Retina (tissue), 1 donor: ENCODE measurements around the gene CLEC1A.

Source experiments
- DNase-seq: peaks from one replicate; pipeline ENCODE4 v3.0.0-alpha.2; 2016

CLEC1A gene

GRCh38 chr12:10097521-10097920, 1.3 kb downstream of the CLEC1A start:
- no peak for DNase-seq

GRCh38 chr12:10095971-10096370, 2.8 kb downstream of the CLEC1A start:
- no peak for DNase-seq

GRCh38 chr12:10094646-10095395, 4.0 kb downstream of the CLEC1A start:
- DNase-seq = no peak

GRCh38 chr12:10088955-10089900, 9.6 kb downstream of the CLEC1A start:
- DNase-seq = no peak

- DNase-seq = no peak
These were observed 10.8 kb downstream of the CLEC1A start for GRCh38 chr12:10088031-10088430.

GRCh38 chr12:10086387-10086786, 12.4 kb downstream of the CLEC1A start:
- no peak for DNase-seq

- DNase-seq = no peak
These were observed 14.1 kb downstream of the CLEC1A start for GRCh38 chr12:10084733-10085132.

GRCh38 chr12:10082117-10082874, 16.5 kb downstream of the CLEC1A start:
- DNase-seq = no peak

GRCh38 chr12:10075451-10075850, 23.3 kb downstream of the CLEC1A start:
- DNase-seq = no peak

- no peak for DNase-seq
These were observed 25.5 kb downstream of the CLEC1A start for GRCh38 chr12:10073261-10073660.

GRCh38 chr12:10072131-10072530, 26.7 kb downstream of the CLEC1A start:
- DNase-seq = no peak

GRCh38 chr12:10070380-10070779, 28.4 kb downstream of the CLEC1A start:
- DNase-seq = no peak

GRCh38 chr12:10069976-10070375, 28.8 kb downstream of the CLEC1A start:
- DNase-seq = no peak

- no peak for DNase-seq
These were observed 29.7 kb downstream of the CLEC1A start for GRCh38 chr12:10069099-10069498.

- DNase-seq = no peak
These were observed 30.1 kb downstream of the CLEC1A start for GRCh38 chr12:10068644-10069043.

GRCh38 chr12:10067942-10068341, 30.8 kb downstream of the CLEC1A start:
- DNase-seq = no peak

GRCh38 chr12:10067264-10067663, 31.5 kb downstream of the CLEC1A start:
- no peak for DNase-seq

GRCh38 chr12:10065241-10065640, 33.5 kb downstream of the CLEC1A start:
- DNase-seq = no peak

- DNase-seq = no peak
These were observed 40.4 kb downstream of the CLEC1A start for GRCh38 chr12:10058387-10058786.

- no peak for DNase-seq
These were observed 46.4 kb downstream of the CLEC1A start for GRCh38 chr12:10052193-10052913.

GRCh38 chr12:10048526-10048925, 50.3 kb downstream of the CLEC1A start:
- DNase-seq = no peak

- no peak for DNase-seq
These were observed 56.6 kb downstream of the CLEC1A start for GRCh38 chr12:10042167-10042566.
